ENCODE measurements around the gene STH.

GRCh38 chr17:46009681-46010596, 10.9 kb downstream of the STH start:
- TF ChIP-seq CTCF (IDR thresholded peaks at IDR 0.05) = no peak
- TF ChIP-seq POLR2A (IDR thresholded peaks at IDR 0.05) = no peak
- no peak for TF ChIP-seq EP300 (IDR thresholded peaks at IDR 0.05)

Data from sigmoid colon (tissue), 4 donors.